GM19463 (cell line): ENCODE results near the gene VDAC2.
"Not testable (repeated sequence)": the region's sequence is repeated elsewhere in the genome, so short reads cannot be mapped to it uniquely, and the experiment has no call there.

ENCODE experiments used
- ATAC-seq: cut with Tn5 transposase; IDR thresholded peaks from one replicate; pipeline ENCODE4 v1.9.1; 2021; ENCODE audit warnings: mild to moderate bottlenecking, moderate library complexity; ENCODE audit not compliant: unreplicated experiment

Gene VDAC2

GRCh38 chr10:75199949-75200348 lies 10.6 kb upstream of the VDAC2 start:
- ATAC-seq, result not testable (repeated sequence)

- no peak for ATAC-seq
Observed at GRCh38 chr10:75201793-75202307, 8.7 kb upstream of the VDAC2 start.

GRCh38 chr10:75202321-75203045 lies 8.1 kb upstream of the VDAC2 start:
- ATAC-seq, result no peak

GRCh38 chr10:75203046-75203620 lies 7.5 kb upstream of the VDAC2 start:
- ATAC-seq, result not testable (repeated sequence)

- no peak for ATAC-seq
Observed at GRCh38 chr10:75203724-75204123, 6.9 kb upstream of the VDAC2 start.

GRCh38 chr10:75205908-75206307 lies 4.7 kb upstream of the VDAC2 start:
- ATAC-seq, result no peak

- not testable (repeated sequence) for ATAC-seq
Observed at GRCh38 chr10:75206638-75207037, 4.0 kb upstream of the VDAC2 start.

- no peak for ATAC-seq
Observed at GRCh38 chr10:75207079-75207856, 3.3 kb upstream of the VDAC2 start.

GRCh38 chr10:75207857-75208144 lies 2.8 kb upstream of the VDAC2 start:
- no peak for ATAC-seq

GRCh38 chr10:75208181-75208580 lies 2.4 kb upstream of the VDAC2 start:
- no peak for ATAC-seq

- ATAC-seq, result no peak
Observed at GRCh38 chr10:75209086-75209920, 1.3 kb upstream of the VDAC2 start.

GRCh38 chr10:75209921-75210281 lies 695 bp upstream of the VDAC2 start:
- peak; percentile 57 for ATAC-seq

- ATAC-seq, result no peak
Observed at GRCh38 chr10:75211007-75211691, 553 bp downstream of the VDAC2 start.

- no peak for ATAC-seq
Observed at GRCh38 chr10:75212343-75212742, 1.7 kb downstream of the VDAC2 start.

GRCh38 chr10:75220274-75220673 lies 9.7 kb downstream of the VDAC2 start:
- ATAC-seq, result no peak

- not testable (repeated sequence) for ATAC-seq
Observed at GRCh38 chr10:75221492-75221891, 10.9 kb downstream of the VDAC2 start.

GRCh38 chr10:75223507-75223906 lies 12.9 kb downstream of the VDAC2 start:
- no peak for ATAC-seq

GRCh38 chr10:75226095-75226494 lies 15.5 kb downstream of the VDAC2 start:
- ATAC-seq, result no peak

GRCh38 chr10:75226656-75227055 lies 16.1 kb downstream of the VDAC2 start:
- ATAC-seq, result no peak

- ATAC-seq, result no peak
Observed at GRCh38 chr10:75228278-75228677, 17.7 kb downstream of the VDAC2 start.

- ATAC-seq, result no peak
Observed at GRCh38 chr10:75228834-75229233, 18.2 kb downstream of the VDAC2 start.
